Skeletal muscle cell (primary cell): ENCODE results near the gene COX14.
A peak's percentile ranks its signal among the peaks of the same experiment; 100 is the strongest.

Experiments used
- DNase-seq: peaks from one replicate; pipeline ENCODE4 v3.0.0-alpha.2; 2010; ENCODE audit warnings: low read depth
- H3K4me3 ChIP-seq: 2 replicates; pipeline ENCODE4 v1.5.1; 2011; ENCODE audit warnings: low read depth, mild to moderate bottlenecking, control low read depth, low read length, moderate library complexity

COX14 gene

DNA sequence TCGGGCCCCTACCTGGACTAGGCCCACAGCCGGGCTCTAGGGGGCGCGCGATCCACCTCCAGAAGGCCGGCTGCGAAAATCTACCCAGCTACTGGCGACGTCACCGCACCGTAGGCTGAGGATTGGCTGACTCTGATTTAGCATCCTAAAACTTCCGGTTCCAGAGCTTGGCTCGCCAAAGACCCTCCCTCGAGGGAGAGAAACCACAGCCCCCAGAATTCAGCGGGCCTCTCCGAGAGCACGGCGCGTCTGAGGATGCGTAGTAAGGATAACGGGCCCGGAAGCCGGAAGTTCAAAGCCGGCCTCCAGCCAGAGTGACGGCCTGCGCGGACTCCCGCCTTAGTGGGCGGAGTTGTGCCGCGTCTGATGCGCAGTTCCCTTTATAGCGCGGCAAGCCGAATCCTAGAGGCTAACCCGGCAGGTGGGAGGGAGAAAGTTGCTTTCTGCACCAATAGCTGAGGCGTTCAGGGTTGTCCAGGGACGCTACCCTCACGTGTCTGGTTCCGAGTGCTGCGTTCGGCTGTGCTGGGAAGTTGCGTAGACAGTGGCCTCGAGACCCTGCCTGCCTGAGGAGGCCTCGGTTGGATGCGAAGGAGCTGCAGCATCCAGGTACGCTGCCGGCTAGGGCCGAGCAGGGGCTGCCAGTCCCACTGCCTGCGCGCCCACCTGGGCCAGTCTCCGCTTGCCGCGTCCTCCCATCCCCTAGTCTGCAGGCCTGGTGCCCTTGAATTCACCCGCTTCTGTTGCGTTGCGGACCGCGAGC is at the start of gene COX14:
COX14 (plus strand) TSS at position 544 of the 763 bp plus-strand sequence. CDS start 7,808 bp downstream, outside the sequence.
- DNase-seq: peak; percentile 98
- peak within 1 kb of the TSS; percentile 99 for H3K4me3 ChIP-seq

DNA sequence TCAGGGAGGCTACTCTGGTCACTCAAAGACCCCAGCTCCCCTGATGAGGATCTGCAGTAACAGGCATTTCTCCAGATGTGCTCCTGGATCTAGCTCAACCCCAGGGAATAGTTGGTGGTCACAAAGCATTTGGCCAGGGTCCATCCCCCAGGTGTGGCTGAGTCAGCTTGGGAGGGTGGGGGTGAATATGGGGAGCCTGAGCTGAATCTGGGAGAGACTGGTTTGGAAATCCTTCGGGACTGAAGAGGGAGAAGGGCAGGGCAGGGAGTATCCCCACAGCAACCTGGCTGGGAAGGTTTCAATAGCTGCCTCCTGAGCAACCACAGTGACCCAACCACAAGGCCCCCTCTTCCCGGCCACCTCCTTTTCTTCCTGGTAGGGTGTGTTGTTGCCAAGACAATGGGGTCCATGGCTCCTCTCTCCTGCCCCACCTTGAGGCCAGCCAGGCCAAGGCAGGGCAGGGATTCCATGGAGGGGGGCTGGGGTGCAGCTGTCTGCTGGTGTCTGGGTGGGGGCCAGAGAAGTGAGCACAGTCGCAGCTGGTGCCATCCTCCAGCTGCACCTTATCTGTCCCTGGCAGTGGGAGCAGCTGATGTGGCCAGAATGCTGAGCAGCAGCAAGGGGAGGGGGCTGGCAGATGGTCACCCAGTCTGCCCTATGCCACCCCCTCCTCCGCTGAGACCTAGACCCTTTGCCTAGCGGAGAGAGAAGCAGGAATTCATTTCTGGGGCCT is 49.1 kb upstream of the COX14 start:
- DNase-seq: no peak
- H3K4me3 ChIP-seq: no peak overlapping the region

DNA sequence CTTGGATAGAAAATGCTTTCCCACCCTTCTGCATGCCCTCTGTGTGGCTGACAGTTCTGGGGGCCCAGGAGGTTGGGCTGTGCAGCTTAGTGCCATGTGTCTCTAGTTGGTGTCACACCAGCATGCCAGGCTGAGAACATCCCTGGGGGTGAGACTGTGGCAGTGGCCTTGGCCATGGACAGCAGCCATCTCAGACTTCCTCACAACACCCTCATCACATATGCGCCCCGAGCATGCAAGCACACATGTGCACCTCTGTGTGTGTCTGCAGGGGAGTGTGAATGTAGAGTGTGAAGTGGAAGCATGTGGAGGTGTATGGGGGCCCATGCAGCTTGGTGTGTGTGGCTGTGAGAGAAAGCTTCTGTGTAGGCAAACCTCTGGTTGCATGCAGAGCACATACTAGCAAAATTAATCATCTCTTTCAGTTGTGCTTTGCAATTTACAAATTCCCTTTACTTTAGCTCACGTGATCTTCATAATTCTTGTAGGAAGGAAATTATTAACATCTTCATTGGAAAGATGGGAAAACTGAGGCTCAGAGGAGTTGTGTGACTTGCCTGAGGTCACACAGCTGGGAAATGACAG is 46.2 kb upstream of the COX14 start:
- DNase-seq: no peak
- no peak overlapping the region for H3K4me3 ChIP-seq

DNA sequence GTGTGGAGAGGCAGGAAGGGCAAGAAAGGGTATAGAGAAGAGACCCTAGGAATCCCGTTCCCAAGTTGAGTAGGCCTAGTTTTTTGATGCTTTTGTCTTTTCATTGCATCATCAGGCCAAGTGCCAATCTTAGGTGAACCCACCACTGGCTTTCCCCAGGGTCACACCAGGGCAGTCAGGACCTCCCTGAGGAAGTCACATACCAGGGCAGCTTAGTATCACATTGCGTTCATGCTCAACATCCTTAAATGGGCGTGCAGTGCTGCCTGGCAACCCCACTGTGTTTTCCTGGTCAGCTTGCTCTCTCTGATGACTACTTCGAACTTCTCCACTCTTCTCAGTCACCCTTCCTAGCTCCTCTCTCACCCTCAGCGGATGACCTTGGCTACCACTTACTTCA is 45.6 kb upstream of the COX14 start:
- DNase-seq: peak; percentile 66

DNA sequence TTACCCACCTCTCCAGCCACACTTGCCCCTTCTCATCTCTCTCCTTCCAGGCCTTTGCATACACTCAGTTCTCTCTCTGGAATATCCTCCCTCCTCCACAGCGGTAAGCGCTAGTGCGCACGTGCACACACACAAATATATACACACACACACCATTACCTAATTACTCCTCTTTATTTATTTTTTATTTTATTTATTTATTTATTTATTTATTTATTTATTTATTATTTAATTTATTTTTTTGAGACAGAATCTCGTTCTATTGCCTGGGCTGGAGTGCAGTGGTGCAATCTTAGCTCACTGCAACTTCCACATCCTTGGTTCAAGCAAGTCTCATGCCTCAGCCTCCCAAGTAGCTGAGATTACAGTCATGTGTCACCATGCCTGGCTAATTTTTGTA is 43.0 kb upstream of the COX14 start:
- H3K4me3 ChIP-seq: no peak overlapping the region
- DNase-seq: no peak

More for the DNA sequence above, 45.6 kb upstream of the COX14 start:
- no peak overlapping the region for H3K4me3 ChIP-seq

DNA sequence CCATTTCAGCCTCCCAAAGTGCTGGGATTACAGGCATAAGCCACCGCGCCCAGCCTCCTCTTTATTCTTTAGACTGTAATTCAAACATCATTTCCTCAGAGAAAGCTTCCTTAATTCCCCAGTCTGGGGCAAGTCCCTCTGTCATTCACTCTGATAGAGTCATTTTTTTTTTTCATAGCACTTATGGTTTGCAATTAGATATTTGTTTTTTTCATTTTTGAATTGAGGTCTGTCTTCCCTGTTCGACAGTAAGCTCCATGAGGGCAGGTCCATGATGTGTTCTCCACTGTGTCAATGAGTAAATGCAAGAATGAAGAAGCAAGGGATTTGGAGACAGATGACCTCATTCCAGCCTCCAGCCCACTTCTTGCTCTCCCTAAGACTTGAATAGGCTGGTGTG is 42.5 kb upstream of the COX14 start:
- no peak overlapping the region for H3K4me3 ChIP-seq
- DNase-seq: no peak

DNA sequence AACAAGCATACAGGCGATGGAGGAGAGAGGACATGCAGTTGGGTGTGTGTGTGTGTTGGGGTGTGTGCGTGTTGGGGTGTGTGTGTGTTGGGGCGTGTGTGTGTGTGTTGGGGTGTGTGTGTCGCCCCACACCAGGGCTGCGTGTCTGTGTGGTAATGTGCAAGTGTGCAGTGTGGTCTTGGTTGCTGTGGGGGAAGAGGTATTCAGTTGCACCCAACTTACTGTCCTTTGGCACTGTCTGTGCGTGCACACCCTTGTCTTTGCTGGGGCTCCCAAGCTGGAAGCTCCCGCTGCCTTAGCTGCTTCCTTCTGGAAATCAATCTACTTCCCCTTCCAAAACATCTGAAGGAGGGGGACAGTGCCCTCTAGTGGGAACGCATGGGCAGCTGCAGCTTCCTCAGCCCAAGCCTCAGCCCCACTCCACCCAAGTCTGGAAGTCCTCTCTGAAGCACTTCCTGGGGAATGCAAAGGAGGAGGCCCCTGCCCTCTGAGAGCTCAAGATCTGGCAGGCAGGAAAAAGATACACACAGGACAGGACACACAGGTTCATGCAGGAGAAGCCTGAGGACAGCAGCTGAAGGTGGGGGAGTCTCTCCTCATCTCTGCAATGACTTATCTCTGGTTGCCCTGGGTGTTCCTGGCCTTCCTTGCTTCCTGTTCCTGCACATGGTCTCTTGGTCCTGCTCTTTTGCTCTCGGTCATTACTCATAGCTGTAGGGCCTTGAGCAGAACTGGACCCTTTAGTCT is 41.5 kb upstream of the COX14 start:
- no peak overlapping the region for H3K4me3 ChIP-seq
- DNase-seq: peak; percentile 43

DNA sequence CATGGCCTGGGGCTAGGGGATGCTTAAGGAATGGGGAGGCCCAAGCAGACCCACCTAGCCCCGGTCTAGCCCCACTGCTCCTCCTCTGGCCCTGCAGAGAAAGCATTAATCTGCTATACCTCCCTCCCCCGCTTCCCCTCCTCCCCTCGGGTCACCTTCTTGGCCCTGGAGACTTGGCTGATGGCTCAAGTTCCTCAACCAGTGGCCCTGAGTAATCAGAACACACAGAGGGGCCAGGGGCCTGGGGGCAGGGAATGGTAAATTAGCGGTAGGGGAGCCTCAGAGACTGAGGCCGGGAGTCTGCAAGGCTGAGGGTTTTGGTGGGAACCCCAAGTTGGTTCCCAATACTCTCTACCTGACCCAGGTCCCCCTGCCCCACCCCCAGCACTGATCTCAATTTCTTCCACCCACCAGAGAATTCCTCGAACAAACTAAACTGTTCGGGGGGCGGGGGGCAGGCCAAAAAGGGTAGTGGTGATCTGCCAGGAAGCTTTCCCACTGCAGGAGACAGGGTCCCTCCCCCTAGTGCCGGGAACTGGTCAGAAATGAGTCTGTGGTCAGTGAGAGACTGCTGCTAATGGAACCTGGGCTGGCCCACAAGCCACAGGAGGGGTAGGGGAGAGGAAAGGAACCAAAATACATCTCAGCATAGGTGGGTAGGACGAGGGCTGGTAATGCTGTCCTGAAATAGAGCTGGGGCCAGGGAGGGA is 39.7 kb upstream of the COX14 start:
- no peak for DNase-seq

DNA sequence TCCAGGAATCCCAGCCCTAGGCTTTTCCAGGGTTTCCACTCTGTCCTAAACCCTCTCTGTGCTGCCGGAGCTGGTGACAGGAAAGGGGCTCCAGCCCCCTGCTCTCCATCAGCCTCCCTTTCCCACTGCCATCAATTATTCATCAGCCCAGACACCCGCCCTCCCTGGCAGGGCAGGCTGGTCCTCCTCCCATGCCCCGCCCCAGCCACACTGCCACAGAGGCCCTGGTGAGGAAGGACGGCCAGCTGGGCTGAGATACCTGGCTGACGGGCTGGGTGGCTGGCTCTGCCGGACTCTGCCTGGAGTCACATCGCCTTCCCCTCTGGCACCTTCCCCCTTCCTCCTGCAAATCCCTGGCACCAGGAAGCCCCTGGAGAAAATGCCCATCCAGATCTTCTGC is 38.8 kb upstream of the COX14 start:
- no peak overlapping the region for H3K4me3 ChIP-seq
- no peak for DNase-seq

More for the DNA sequence above, 39.7 kb upstream of the COX14 start:
- H3K4me3 ChIP-seq: no peak overlapping the region

DNA sequence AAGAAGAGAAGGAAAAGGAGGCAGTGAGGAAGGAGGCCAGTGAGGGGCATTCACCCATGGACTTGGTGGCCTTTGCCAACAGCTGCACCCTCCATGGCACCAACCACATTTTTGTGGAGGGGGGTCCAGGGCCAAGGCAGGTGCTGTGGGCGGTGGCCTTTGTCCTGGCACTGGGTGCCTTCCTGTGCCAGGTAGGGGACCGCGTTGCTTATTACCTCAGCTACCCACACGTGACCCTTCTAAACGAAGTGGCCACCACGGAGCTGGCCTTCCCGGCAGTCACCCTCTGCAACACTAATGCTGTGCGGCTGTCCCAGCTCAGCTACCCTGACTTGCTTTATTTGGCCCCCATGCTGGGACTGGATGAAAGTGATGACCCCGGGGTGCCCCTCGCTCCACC is 38.3 kb upstream of the COX14 start:
- H3K4me3 ChIP-seq: no peak overlapping the region
- no peak for DNase-seq

DNA sequence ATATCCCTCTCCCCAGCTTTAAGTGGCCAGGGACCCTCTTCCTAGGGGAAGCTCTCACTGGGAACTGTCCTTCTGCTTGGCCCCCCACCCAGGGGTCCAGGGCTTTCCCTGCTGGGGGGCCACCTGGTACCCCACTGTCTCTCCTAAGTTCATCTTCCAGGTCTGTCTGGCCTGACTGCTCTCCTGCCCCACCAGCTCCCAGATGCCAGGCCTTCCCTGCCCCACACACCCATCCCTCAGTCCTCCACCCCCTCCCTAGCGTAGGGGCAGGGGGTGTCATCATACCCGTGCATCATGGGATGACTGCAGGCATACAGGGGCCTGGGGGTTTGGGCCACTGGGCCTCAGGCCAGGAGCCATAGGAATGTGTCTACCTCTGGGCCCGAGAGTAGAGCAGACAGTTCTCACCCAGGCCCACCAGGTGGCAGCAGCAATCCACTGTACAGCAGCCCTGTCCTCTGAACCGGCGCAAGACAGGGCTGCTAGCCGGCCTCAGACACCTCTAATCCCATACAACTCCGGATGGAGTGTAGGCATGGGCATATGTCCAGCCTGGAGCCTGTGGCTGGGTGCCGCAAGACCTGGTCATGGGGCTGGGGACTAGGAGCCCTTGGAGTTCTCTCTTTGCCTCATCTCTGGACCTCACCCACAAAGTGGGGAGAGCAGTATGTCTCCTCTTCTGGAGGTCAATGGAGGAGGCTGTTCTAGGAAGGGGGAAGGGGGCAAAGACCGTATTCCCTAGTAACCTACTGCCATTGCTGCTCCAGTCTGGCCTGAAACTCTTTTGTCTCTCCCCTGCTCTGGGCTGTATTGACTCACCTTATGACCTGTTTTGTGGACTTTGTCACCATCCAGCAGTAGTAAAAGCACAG is 36.9 kb upstream of the COX14 start:
- H3K4me3 ChIP-seq: no peak overlapping the region
- DNase-seq: no peak

DNA sequence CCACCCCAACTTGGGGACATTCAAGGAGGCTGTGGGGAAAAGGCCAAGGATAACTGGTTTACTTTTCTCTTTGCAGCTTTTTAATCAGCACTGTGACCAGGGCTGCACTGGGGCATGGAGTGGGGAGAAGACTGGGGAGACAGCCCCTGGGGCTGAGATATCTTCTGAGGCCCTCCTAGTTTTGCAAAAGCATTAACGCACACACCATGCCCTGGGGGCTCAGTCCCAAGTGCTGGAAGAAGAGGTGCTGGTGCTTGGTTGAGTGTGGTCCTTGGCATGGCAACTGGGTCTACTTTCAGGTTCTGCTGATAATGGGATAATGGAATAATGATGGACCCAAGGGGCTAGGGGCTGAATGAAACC is 36.2 kb upstream of the COX14 start:
- DNase-seq: no peak
- H3K4me3 ChIP-seq: no peak overlapping the region

DNA sequence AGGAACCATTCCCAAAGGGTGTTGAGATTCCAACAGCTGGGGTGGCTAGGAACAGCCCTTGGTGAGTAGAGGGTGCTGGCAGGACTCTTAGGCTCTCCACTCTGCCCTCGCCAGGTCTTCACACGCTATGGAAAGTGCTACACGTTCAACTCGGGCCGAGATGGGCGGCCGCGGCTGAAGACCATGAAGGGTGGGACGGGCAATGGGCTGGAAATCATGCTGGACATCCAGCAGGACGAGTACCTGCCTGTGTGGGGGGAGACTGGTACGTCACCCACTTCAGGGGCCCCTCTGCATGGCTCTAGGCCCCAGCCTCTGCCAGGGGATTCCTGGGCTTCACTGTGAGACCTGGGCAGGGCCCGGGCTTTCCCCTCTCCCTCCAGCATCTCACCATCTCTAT is 34.9 kb upstream of the COX14 start:
- DNase-seq: no peak
- H3K4me3 ChIP-seq: no peak overlapping the region

DNA sequence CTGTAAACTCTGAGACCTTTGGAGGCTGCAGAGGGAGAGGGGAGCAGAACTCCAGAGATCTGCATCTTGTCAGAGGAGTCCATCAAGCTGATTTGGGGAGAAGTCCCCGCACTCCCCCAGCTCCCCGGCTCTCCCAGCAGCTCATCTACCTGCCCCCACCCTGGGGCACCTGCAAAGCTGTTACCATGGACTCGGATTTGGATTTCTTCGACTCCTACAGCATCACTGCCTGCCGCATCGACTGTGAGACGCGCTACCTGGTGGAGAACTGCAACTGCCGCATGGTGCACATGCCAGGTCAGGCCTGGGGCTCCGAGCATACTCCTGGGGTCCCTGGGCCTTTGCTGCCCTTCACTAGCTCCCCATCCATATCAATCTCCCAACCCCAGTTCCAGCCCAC is 33.8 kb upstream of the COX14 start:
- no peak overlapping the region for H3K4me3 ChIP-seq
- DNase-seq: no peak

DNA sequence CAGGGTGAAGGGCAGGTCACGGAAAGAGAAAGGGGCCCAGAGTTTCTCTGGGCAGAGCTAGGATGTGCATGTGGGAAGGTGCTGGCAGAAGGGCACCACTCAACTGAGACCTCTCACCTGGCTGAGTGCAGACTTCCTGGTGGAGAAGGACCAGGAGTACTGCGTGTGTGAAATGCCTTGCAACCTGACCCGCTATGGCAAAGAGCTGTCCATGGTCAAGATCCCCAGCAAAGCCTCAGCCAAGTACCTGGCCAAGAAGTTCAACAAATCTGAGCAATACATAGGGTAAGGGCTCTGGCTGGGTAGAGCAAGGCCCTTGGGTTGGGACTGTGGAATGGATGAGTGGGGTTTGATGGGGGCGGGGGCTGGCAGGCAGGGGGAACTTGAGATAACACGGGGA is 32.3 kb upstream of the COX14 start:
- no peak for DNase-seq

DNA sequence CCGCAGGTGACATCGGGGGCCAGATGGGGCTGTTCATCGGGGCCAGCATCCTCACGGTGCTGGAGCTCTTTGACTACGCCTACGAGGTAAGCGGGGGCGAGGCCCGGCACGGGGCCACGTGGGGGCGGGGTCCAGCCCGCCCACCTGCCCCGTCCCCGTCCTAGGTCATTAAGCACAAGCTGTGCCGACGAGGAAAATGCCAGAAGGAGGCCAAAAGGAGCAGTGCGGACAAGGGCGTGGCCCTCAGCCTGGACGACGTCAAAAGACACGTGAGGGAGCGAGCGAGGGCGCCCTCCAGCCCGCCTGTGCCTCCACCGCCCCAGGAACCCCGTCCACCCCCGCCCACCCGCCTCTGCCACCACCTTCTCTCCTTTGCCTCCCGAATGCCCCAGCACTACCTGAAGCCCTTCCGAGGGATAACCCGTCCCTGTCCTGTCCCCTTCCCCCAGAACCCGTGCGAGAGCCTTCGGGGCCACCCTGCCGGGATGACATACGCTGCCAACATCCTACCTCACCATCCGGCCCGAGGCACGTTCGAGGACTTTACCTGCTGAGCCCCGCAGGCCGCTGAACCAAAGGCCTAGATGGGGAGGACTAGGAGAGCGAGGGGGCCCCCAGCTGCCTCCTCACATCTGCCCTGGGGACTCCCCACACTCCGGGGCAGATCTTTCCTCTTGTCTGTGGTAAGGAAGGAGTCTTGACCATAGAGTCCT is 30.8 kb upstream of the COX14 start:
- H3K4me3 ChIP-seq: no peak overlapping the region
- no peak for DNase-seq

More for the DNA sequence above, 32.3 kb upstream of the COX14 start:
- H3K4me3 ChIP-seq: no peak overlapping the region

DNA sequence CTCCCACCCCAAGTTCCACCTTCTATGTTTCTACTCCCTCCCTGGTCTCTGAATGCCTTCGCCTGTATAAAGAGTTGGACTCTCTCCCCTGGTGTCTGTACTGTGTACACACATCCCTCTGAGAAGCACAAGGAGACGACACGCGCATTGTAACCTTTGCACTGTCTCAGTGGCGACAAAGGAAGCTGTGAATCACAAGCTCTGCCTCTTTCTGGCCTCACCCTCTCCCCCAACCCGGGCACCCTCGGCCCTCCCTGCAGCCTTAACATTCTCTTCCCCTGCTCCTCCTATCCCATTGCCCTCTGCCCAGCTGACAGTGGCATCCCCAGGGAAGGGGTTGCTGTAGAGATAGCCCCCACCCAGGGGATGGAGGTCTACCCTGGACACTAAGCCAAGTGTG is 29.4 kb upstream of the COX14 start:
- DNase-seq: no peak
- H3K4me3 ChIP-seq: no peak overlapping the region

DNA sequence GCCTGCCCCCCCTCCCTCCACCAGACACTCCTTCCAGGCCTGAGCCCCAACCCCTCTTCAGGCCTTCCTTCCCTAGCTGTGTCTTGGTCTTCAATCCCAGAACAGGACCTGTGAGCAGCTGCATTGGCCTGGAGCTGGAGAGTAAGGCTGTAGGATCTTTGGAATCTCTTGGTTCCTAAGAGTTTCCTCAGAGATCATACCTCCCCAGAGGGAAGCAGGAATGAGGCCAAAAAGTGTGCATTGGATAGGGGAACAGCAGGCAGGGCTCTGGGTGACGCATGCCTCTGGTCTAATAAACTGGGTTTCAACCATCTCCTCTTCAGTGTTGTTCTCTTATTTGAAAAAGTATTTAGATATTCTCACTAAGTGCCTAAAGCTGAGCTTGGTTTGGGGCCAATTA is 28.7 kb upstream of the COX14 start:
- no peak for DNase-seq
- H3K4me3 ChIP-seq: no peak overlapping the region
